DOHH2 (cell line): ENCODE measurements around the gene ZNF124.

ENCODE experiments used
- CTCF ChIP-seq: fragments of 200-600 bp; sonication (generic); IDR thresholded peaks from one replicate; pipeline ENCODE4 v1.5.1; 2014; ENCODE audit warnings: antibody characterized with exemption, mild to moderate bottlenecking, low read depth, low read length; ENCODE audit not compliant: poor library complexity, severe bottlenecking
- EZH2phosphoT487 ChIP-seq: fragments of 200-600 bp; sonication (generic); IDR thresholded peaks from 2 replicates; pipeline ENCODE4 v1.6.1; 2017; ENCODE audit warnings: borderline replicate concordance, mild to moderate bottlenecking, antibody characterized with exemption, low read length, moderate library complexity, mixed read lengths

DNA sequence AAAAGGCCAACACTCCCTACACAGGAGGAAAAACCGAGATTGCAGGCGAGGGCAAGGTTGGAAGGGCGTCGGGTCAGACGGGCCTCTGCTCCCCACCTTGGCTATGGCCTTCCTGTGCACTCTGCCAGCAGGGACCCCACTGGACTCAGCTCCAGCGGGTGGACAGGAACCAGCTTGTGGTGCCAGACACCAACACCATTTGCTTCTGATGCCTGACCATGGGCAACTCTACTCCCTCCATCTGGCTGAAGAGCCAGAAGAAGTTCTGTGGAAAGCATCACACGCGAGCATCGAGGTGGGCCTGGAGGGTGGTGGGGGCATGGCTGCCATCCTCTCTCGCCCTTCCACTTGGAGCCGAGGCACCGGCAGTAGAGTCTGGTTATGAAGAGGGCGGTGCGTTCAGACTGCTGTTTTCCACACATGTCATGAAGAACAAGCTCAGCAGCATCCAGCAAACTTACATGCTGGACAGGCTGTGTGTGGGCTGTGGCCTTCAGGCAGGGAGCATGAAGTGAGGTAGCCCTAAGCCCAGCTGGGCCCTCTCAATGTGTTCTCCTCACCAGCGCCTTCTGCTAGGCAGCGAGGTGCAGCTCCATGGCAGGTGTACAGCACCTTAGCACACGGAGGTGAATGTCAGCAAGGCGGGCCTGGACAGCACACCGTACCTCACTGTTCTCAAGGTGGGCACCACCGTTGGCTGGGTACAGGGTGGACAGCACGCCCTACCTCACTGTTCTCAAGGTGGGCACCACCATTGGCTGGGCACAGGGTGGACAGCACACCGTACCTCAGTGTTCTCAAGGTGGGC, 52.0 kb downstream of the ZNF124 start:
- TF ChIP-seq CTCF (no peak), EZH2phosphoT487 (no peak)
